AG09319 (cell line): Measurements from ENCODE around the gene GNAO1.
A peak's percentile ranks its signal among the peaks of the same experiment; 100 is the strongest.

Experiments
- DNase-seq: peaks from one replicate; pipeline ENCODE4 v3.0.0-alpha.2; 2010; ENCODE audit warnings: low read depth; ENCODE audit errors: extremely low read depth
- CTCF ChIP-seq: IDR thresholded peaks from 2 replicates; pipeline ENCODE4 v1.5.1; 2011; ENCODE audit warnings: low read depth, mild to moderate bottlenecking, inconsistent platforms, low read length, moderate library complexity

The GNAO1 gene

DNA sequence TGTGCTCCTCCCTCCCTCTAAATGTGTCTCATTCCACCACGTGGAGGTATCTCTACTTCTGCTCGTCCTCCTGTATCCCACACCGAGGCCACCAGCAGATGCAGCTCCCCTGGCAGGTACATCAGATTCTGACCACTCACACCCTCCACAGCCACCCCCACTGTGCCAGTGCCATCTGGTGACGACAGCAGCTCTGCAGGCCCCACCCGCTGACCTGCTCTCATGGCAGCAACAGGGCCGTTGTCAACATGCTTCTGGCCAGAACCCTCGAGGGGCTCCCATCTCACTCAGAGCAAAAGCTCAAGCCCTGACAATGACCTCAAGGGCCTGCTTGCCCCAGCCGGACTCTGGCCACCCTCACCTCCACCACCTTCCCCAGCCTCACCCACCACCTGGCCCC lies 140.6 kb downstream of the GNAO1 start:
- TF ChIP-seq CTCF = no peak
- DNase-seq = no peak

GRCh38 chr16:56332464-56333079 lies 141.3 kb downstream of the GNAO1 start:
- DNase-seq = no peak
- peak; percentile 53 for TF ChIP-seq CTCF

DNA sequence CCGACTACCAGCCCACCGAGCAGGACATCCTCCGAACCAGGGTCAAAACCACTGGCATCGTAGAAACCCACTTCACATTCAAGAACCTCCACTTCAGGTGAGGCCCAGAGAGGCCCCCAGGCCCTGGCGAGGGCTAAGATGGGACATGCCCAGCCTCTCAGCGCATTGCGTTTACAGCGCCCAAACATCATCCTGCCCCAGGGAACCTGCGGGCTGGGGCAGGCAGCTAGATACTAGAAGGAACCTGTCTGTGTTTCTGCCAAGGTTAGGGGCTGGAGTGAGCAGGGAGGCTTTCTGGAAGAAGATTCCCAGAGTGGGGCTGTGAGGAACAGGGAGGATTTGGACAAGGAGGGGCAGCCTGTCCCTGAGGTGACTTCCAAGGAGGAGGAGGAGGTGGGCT lies 143.5 kb downstream of the GNAO1 start:
- DNase-seq = no peak
- TF ChIP-seq CTCF = no peak

GRCh38 chr16:56336071-56336688 lies 144.9 kb downstream of the GNAO1 start:
- no peak for TF ChIP-seq CTCF
- DNase-seq = no peak

DNA sequence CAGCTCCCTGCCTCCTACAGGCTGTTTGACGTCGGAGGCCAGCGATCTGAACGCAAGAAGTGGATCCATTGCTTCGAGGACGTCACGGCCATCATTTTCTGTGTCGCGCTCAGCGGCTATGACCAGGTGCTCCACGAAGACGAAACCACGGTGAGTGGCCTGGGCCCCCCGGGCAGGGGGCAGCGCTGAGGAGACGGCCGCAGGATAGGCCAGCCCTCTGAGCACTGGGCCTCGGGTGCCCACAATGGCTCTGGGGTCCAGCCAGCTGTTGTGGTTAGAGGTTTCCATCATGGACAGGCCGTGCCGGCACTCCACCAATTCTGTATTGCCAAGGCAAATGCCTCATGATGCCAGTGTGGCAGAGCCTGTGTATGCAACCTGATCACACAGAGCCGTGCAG lies 145.4 kb downstream of the GNAO1 start:
- no peak for DNase-seq
- no peak for TF ChIP-seq CTCF

DNA sequence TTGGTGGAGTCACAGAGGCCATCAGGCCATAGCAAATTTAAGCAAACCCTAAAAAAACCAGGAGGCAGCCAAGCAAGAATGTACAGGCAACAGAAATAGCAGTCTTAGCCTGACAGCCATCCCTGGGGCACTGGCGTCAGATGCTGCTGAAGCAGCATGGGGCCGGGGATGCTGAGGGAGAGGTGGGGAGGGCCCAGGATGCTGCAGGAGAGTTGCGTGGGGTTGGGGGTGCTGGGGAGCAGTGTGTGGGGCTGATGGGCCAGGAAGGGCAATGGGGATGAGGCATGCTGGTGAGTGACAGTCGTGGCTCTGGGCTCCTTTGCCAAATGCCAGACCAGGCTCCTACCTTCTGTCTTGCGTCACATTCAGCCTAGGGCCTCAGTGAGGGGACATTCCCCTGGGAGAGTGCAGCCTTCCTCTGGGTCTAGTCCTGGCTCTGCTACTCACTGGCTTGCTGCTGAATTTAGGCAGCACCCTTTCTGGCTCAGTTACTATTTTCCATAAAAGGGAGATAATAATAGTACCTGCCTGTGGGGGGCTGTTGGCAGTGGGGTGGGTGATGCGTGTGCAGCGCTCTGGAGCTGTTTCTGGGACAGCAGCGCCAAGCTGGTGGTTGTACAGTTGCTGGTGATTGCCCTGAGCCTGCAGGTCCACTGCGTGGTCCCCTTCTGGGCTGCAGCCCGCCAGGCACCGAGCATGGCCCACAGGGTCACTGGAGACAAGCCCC lies 146.0 kb downstream of the GNAO1 start:
- DNase-seq = no peak
- no peak for TF ChIP-seq CTCF

- TF ChIP-seq CTCF = no peak
- no peak for DNase-seq
Measured at GRCh38 chr16:56337858-56338325, 146.6 kb downstream of the GNAO1 start.
